Cardiac septum (tissue), 1 donor: ENCODE data around the gene LHCGR. TPM values are rescaled to one million over a fixed set of nuclear protein-coding genes. Genes with fewer than 3 reads are reported as not detected.

Experiments used
- DNase-seq: peaks from one replicate; pipeline ENCODE4 v3.0.0-alpha.2; 2020; ENCODE audit warnings: low spot score
- intact Hi-C: fragments of 100-400 bp; cut with DNase I; formaldehyde crosslinking; loops from one replicate; pipeline ENCODE4 v1.14.0; 2022
- total RNA-seq: library from RNA; stranded (reverse); fragmentation: NEBNext Ultra II Directional; extraction: Animal tissue kit (Norgen Biotek cat#: 25700); gene quantifications from one replicate; pipeline ENCODE4 v1.2.1, GENCODE V29; 2021
- donor health status: DM: no; HTN: no; CAD: no.

LHCGR gene
- total RNA-seq, 1 donor from 2014 or later: 0.24 TPM

DNA sequence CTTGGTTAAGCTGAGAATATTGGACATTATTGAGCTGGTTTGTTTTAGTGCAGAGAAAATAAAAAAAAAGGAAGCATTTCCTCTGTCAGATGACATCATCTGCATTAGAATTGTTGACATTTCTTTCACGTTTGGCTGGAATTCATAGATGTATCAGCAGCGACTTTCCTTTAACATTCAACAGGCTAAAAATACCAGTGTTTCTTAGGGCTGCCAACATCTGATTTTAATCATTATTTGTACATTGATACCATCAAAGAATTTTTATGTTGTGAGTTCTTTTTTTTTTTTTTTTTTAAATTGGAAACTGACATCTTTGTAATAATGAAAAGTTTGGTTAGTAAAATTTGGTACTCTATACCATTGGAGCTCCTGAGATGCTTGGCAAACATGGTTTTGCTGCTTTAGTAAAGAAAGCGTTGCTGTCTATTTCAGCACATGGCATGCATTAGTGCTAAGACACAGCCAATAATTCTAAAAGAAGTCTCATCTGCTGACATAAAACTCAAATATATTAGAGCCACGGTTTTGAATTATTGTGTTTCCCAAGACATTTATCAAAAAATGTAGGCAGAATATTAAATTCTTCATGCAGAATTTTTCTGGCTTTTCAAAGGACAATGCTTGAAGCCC, 104.2 kb downstream of the LHCGR start:
- intact Hi-C loops: no loop called here
- DNase-seq: no peak

- no peak for DNase-seq
- intact Hi-C loops: no loop called here
These were observed 117.3 kb downstream of the LHCGR start for GRCh38 chr2:48638261-48638660.

Other genes starting within 250 kb of the LHCGR start
- gene STON1, start 225.6 kb downstream of the LHCGR start, total RNA-seq: 6.7 TPM
- 0.75 TPM for gene GTF2A1L, start 137.9 kb downstream of the LHCGR start, total RNA-seq